WTC11 (cell line): ENCODE data around the gene PRSS23.

ENCODE experiments used
- ATF1 ChIP-seq: sonication (generic); formaldehyde crosslinking; IDR thresholded peaks from 2 replicates; pipeline ENCODE4 v1.8.1; 2023; ENCODE audit warnings: mild to moderate bottlenecking, moderate library complexity, missing genetic modification reagents
- IRF2 ChIP-seq: sonication (generic); formaldehyde crosslinking; IDR thresholded peaks from 2 replicates; pipeline ENCODE4 v1.8.0; 2022; ENCODE audit warnings: low read depth, missing genetic modification reagents, borderline replicate concordance
- NFYB ChIP-seq: sonication (generic); formaldehyde crosslinking; conservative IDR thresholded peaks from 2 replicates; pipeline ENCODE4 v1.8.0; 2022; ENCODE audit warnings: low read depth, missing genetic modification reagents
- TF ChIP-seq, protein P1 (sequence below): fragments of 200-600 bp; IDR thresholded peaks from 2 replicates; pipeline ENCODE4 v1.8.0; 2022; ENCODE audit warnings: antibody characterized with exemption
- TF ChIP-seq, protein P2 (sequence below): sonication (generic); formaldehyde crosslinking; IDR thresholded peaks from 2 replicates; pipeline ENCODE4 v1.8.1; 2022; ENCODE audit warnings: low read depth, mild to moderate bottlenecking, moderate library complexity, missing genetic modification reagents, borderline replicate concordance
- TF ChIP-seq, protein P3 (sequence below): sonication (generic); formaldehyde crosslinking; IDR thresholded peaks from 2 replicates; pipeline ENCODE4 v1.8.0; 2023; ENCODE audit warnings: missing genetic modification reagents
- TF ChIP-seq, protein P4 (sequence below): sonication (generic); formaldehyde crosslinking; IDR thresholded peaks from 2 replicates; pipeline ENCODE4 v1.8.0; 2022; ENCODE audit warnings: mild to moderate bottlenecking, missing genetic modification reagents
- TF ChIP-seq, protein P5 (sequence below): sonication (generic); formaldehyde crosslinking; IDR thresholded peaks from 2 replicates; pipeline ENCODE4 v1.8.1; 2022; ENCODE audit warnings: low read depth, missing genetic modification reagents, borderline replicate concordance

DNA sequence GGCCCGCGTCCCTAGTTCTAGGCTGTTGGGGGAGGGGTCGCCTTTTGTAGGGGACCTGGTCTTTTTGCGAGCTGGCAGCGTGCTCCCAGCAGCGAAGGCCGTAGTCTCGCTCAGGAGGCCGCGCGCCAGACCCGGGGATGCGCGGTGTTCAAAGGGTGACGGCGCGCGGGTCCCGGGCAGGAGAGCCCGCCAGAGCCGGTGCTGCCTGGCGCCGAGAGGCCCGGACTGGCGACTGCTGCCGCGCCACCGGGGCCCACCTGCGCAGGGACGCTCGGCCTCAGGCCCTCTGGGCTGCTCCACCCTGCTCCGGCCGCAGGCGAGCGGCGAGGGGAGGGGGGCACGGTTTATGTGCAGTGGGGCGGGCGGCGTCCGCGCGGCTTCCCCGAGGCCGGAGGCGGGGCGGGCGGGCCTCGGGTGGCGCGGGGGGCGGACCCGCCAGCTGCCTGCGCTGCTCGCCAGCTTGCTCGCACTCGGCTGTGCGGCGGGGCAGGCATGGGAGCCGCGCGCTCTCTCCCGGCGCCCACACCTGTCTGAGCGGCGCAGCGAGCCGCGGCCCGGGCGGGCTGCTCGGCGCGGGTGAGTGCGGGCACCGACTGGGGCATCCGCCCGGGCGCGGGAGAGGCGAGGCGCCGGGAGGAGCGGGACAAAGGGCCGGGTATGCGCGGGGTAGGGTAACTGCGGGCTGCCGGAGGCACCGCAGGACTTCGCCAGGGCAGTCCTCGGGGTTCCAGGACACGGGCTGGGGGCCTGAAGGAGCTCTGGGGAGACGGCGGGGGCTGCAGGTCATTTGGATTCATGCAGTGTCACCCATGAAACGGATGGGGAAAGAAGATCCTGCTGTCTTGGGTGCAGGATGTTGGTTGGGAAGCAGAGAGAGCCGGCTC is at the start of gene PRSS23:
- TF ChIP-seq, protein P1, sequence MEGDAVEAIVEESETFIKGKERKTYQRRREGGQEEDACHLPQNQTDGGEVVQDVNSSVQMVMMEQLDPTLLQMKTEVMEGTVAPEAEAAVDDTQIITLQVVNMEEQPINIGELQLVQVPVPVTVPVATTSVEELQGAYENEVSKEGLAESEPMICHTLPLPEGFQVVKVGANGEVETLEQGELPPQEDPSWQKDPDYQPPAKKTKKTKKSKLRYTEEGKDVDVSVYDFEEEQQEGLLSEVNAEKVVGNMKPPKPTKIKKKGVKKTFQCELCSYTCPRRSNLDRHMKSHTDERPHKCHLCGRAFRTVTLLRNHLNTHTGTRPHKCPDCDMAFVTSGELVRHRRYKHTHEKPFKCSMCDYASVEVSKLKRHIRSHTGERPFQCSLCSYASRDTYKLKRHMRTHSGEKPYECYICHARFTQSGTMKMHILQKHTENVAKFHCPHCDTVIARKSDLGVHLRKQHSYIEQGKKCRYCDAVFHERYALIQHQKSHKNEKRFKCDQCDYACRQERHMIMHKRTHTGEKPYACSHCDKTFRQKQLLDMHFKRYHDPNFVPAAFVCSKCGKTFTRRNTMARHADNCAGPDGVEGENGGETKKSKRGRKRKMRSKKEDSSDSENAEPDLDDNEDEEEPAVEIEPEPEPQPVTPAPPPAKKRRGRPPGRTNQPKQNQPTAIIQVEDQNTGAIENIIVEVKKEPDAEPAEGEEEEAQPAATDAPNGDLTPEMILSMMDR = no peak
- TF ChIP-seq ATF1 (no peak), IRF2 (no peak), NFYB (no peak)
- TF ChIP-seq, protein P2, sequence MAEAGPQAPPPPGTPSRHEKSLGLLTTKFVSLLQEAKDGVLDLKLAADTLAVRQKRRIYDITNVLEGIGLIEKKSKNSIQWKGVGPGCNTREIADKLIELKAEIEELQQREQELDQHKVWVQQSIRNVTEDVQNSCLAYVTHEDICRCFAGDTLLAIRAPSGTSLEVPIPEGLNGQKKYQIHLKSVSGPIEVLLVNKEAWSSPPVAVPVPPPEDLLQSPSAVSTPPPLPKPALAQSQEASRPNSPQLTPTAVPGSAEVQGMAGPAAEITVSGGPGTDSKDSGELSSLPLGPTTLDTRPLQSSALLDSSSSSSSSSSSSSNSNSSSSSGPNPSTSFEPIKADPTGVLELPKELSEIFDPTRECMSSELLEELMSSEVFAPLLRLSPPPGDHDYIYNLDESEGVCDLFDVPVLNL (CRISPR knock-in tag) = no peak
- TF ChIP-seq, protein P3, sequence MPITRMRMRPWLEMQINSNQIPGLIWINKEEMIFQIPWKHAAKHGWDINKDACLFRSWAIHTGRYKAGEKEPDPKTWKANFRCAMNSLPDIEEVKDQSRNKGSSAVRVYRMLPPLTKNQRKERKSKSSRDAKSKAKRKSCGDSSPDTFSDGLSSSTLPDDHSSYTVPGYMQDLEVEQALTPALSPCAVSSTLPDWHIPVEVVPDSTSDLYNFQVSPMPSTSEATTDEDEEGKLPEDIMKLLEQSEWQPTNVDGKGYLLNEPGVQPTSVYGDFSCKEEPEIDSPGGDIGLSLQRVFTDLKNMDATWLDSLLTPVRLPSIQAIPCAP = 0 out of 2 replicates have a peak, but pooled peaks have one; percentile 30
- TF ChIP-seq, protein P4, sequence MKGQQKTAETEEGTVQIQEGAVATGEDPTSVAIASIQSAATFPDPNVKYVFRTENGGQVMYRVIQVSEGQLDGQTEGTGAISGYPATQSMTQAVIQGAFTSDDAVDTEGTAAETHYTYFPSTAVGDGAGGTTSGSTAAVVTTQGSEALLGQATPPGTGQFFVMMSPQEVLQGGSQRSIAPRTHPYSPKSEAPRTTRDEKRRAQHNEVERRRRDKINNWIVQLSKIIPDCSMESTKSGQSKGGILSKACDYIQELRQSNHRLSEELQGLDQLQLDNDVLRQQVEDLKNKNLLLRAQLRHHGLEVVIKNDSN (CRISPR knock-in tag) = no peak
- TF ChIP-seq, protein P5, sequence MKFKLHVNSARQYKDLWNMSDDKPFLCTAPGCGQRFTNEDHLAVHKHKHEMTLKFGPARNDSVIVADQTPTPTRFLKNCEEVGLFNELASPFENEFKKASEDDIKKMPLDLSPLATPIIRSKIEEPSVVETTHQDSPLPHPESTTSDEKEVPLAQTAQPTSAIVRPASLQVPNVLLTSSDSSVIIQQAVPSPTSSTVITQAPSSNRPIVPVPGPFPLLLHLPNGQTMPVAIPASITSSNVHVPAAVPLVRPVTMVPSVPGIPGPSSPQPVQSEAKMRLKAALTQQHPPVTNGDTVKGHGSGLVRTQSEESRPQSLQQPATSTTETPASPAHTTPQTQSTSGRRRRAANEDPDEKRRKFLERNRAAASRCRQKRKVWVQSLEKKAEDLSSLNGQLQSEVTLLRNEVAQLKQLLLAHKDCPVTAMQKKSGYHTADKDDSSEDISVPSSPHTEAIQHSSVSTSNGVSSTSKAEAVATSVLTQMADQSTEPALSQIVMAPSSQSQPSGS = no peak
